ENCODE measurements around the gene KRTAP4-7. TPM values are rescaled to one million over a fixed set of nuclear protein-coding genes. Genes with fewer than 3 reads are reported as not detected.

KRTAP4-7 gene
- total and polyA plus RNA-seq, 2 experiments from 2014 or later, result not detected

GRCh38 chr17:41061964-41062363 lies 22.0 kb upstream of the KRTAP4-7 start:
- H3K36me3 ChIP-seq (ENCODE audit: insufficient read depth), result no peaks in the 10 kb centered on the region
- H3K4me3 Mint-ChIP-seq, result no peak overlapping the region
- no peaks in the 10 kb centered on the region for H3K79me2 ChIP-seq (replicated peaks; ENCODE audit: insufficient read depth)
- H3K4me2 ChIP-seq, result no peak overlapping the region
- 0 out of 3 replicates have a peak, but pooled peaks cover 3% of the 10 kb centered on the region for H3K9me3 Mint-ChIP-seq
- H3K4me1 ChIP-seq (ENCODE audit: insufficient read depth), result 0 out of 2 replicates have a peak, but pooled peaks cover 6% of the 10 kb centered on the region
- no peak overlapping the region for H2AFZ ChIP-seq
- no peaks in the 10 kb centered on the region for H3K27me3 Mint-ChIP-seq (ENCODE audit: insufficient read depth, low read depth, poor library complexity)
- TF ChIP-seq POLR2AphosphoS5 (IDR thresholded peaks at IDR 0.05; ENCODE audit: low read depth) (no peak), JUNB (IDR thresholded peaks at IDR 0.05; ENCODE audit: unreplicated experiment) (no peak), STAT1 (IDR thresholded peaks at IDR 0.05; ENCODE audit: unreplicated experiment) (no peak), ZNF331 (CRISPR knock-in tag; IDR thresholded peaks at IDR 0.05; ENCODE audit: low read depth) (no peak), EZH2 (IDR thresholded peaks at IDR 0.05; ENCODE audit: low read depth, unreplicated experiment) (no peak), ZNF114 (CRISPR knock-in tag; IDR thresholded peaks at IDR 0.05) (no peak), NANOG (IDR thresholded peaks at IDR 0.05; ENCODE audit: borderline replicate concordance) (no peak), CREB1 (CRISPR knock-in tag; IDR thresholded peaks at IDR 0.05; ENCODE audit: low read depth) (no peak), ETS1 (IDR thresholded peaks at IDR 0.05) (no peak), EZH2phosphoT487 (IDR thresholded peaks at IDR 0.05; ENCODE audit: unreplicated experiment) (no peak), REST (IDR thresholded peaks at IDR 0.05; ENCODE audit: unreplicated experiment) (no peak), CTCF (conservative IDR thresholded peaks at IDR 0.05; ENCODE audit: low read depth in 2 of 2) (no peak), ZNF462 (CRISPR knock-in tag; IDR thresholded peaks at IDR 0.05) (no peak)
- no peak overlapping the region for H3K27ac Mint-ChIP-seq
- H3K4me1 Mint-ChIP-seq, result peaks cover 4% of the 10 kb centered on the region
- no peak for DNase-seq (ENCODE audit: low spot score)
- no peak overlapping the region for H3K4me3 ChIP-seq
- H3K36me3 Mint-ChIP-seq (ENCODE audit: low read depth), result no peaks in the 10 kb centered on the region
- H3F3A ChIP-seq (replicated peaks; ENCODE audit: low read depth), result no peaks in the 10 kb centered on the region
- H3K27ac ChIP-seq (ENCODE audit: low read depth), result no peak overlapping the region
- no peak for ATAC-seq
- no peaks in the 10 kb centered on the region; the same call in 1 of the 2 replicates for H3K9me2 ChIP-seq (ENCODE audit: insufficient read depth)
- no peaks in the 10 kb centered on the region for H3K27me3 ChIP-seq (ENCODE audit: insufficient read depth)
- H4K20me1 ChIP-seq (replicated peaks; ENCODE audit: insufficient read depth), result no peaks in the 10 kb centered on the region

Data from GM23338 (cell line).